ENCODE measurements around the gene PHAF1. TPM values are rescaled to one million over a fixed set of nuclear protein-coding genes. Genes with fewer than 3 reads are reported as not detected.

PHAF1 gene
- total and polyA plus RNA-seq, 2 of the 13 experiments (the other 11 are each of a cell fraction or from before 2014, with no cell fraction given): 48.3 to 174 TPM

DNA sequence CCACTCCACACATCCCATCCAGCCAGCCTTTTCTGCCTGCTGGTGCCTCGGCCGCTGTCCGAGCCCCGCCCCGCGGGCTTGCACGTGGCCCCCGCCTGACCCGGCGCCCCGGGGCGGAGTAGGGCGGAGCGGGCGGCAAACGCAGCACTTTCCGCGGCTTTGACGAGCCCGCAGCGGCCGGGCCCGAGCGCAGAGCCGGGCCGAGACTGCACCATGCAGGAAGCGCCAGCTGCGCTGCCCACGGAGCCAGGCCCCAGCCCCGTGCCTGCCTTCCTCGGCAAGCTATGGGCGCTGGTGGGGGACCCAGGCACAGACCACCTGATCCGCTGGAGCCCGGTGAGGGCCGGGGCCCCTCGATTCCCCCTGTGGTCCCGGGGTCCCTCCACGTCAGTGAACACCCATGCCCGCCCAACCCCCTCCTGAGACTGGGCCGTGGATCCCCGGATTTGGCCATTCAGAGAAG, 54.9 kb downstream of the PHAF1 start, which contains the start of gene HSF4 (continued):
- TF ChIP-seq GPN1 (CRISPR knock-in tag; IDR thresholded peaks at IDR 0.05; ENCODE audit: borderline replicate concordance) (no peak), ZKSCAN8 (CRISPR knock-in tag; IDR thresholded peaks at IDR 0.05; ENCODE audit: borderline replicate concordance) (peak; percentile 69; the same call in 1 of the 2 replicates), ZFP36 (IDR thresholded peaks at IDR 0.05; ENCODE audit: borderline replicate concordance, low read depth, low read length, partially characterized antibody) (no peak), SMAD3 (CRISPR knock-in tag; IDR thresholded peaks at IDR 0.05) (no peak), ERF (CRISPR knock-in tag; IDR thresholded peaks at IDR 0.05) (peak; percentile 96), SRSF9 (IDR thresholded peaks at IDR 0.05; ENCODE audit: borderline replicate concordance, insufficient read depth, low read depth, low read length, poor library complexity, severe bottlenecking) (no peak), ZKSCAN5 (CRISPR knock-in tag; IDR thresholded peaks at IDR 0.05) (no peak), ZNF24 (IDR thresholded peaks at IDR 0.05) (no peak), ZNF329 (CRISPR knock-in tag; IDR thresholded peaks at IDR 0.05; ENCODE audit: low read depth) (peak; percentile 73; the same call in 1 of the 2 replicates), PCBP2 (optimal IDR thresholded peaks at IDR 0.05; ENCODE audit: low read depth, low read length, poor library complexity, severe bottlenecking) (no peak), ZNF296 (CRISPR knock-in tag; conservative IDR thresholded peaks at IDR 0.05) (no peak), ZNF331 (CRISPR knock-in tag; IDR thresholded peaks at IDR 0.05) (peak; percentile 95), ELF4 (CRISPR knock-in tag; IDR thresholded peaks at IDR 0.05; ENCODE audit: borderline replicate concordance) (no peak), RFXANK (CRISPR knock-in tag; IDR thresholded peaks at IDR 0.05) (no peak), SETDB1 (CRISPR knock-in tag; IDR thresholded peaks at IDR 0.05; ENCODE audit: borderline replicate concordance) (no peak), SMAD9 (CRISPR knock-in tag; IDR thresholded peaks at IDR 0.05) (0 out of 2 replicates have a peak, but pooled peaks have one; percentile 64), SATB2 (CRISPR knock-in tag; IDR thresholded peaks at IDR 0.05) (peak; percentile 73; the same call in 1 of the 2 replicates), ZNF263 (CRISPR knock-in tag; IDR thresholded peaks at IDR 0.05) (peak; percentile 77), ZNF264 (CRISPR knock-in tag; IDR thresholded peaks at IDR 0.05) (peak; percentile 89), CBX5 (CRISPR knock-in tag; IDR thresholded peaks at IDR 0.05; ENCODE audit: borderline replicate concordance) (no peak), EZH2 (conservative IDR thresholded peaks at IDR 0.05; ENCODE audit: low read depth, low read length) (no peak), MED8 (CRISPR knock-in tag; IDR thresholded peaks at IDR 0.05; ENCODE audit: insufficient replicate concordance) (peak; percentile 80), ZNF124 (CRISPR knock-in tag; IDR thresholded peaks at IDR 0.05) (peak; percentile 81), SP140L (CRISPR knock-in tag; IDR thresholded peaks at IDR 0.05; ENCODE audit: borderline replicate concordance) (no peak; the same call in 1 of the 2 replicates), GABPA (IDR thresholded peaks at IDR 0.05; ENCODE audit: low read depth, low read length) (no peak), GABPA (CRISPR knock-in tag; IDR thresholded peaks at IDR 0.05; ENCODE audit: low read depth) (no peak)
- TF ChIP-seq, protein P1, sequence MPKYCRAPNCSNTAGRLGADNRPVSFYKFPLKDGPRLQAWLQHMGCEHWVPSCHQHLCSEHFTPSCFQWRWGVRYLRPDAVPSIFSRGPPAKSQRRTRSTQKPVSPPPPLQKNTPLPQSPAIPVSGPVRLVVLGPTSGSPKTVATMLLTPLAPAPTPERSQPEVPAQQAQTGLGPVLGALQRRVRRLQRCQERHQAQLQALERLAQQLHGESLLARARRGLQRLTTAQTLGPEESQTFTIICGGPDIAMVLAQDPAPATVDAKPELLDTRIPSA (CRISPR knock-in tag; IDR thresholded peaks at IDR 0.05; ENCODE audit: borderline replicate concordance): peak; percentile 77
- TF ChIP-seq, protein P2, sequence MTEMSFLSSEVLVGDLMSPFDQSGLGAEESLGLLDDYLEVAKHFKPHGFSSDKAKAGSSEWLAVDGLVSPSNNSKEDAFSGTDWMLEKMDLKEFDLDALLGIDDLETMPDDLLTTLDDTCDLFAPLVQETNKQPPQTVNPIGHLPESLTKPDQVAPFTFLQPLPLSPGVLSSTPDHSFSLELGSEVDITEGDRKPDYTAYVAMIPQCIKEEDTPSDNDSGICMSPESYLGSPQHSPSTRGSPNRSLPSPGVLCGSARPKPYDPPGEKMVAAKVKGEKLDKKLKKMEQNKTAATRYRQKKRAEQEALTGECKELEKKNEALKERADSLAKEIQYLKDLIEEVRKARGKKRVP (CRISPR knock-in tag; IDR thresholded peaks at IDR 0.05): peak in 1 of 2 experiments; percentile 75; a peak in 2 of 4 replicates
- TF ChIP-seq, protein P3, sequence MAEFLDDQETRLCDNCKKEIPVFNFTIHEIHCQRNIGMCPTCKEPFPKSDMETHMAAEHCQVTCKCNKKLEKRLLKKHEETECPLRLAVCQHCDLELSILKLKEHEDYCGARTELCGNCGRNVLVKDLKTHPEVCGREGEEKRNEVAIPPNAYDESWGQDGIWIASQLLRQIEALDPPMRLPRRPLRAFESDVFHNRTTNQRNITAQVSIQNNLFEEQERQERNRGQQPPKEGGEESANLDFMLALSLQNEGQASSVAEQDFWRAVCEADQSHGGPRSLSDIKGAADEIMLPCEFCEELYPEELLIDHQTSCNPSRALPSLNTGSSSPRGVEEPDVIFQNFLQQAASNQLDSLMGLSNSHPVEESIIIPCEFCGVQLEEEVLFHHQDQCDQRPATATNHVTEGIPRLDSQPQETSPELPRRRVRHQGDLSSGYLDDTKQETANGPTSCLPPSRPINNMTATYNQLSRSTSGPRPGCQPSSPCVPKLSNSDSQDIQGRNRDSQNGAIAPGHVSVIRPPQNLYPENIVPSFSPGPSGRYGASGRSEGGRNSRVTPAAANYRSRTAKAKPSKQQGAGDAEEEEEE (CRISPR knock-in tag; IDR thresholded peaks at IDR 0.05; ENCODE audit: borderline replicate concordance): no peak

All from HepG2 (cell line).